ENCODE data around the gene KRT37. TPM values are rescaled to one million over a fixed set of nuclear protein-coding genes. Genes with fewer than 3 reads are reported as not detected.

KRT37 gene
- total RNA-seq, 1 experiment from 2014 or later, result not detected

DNA sequence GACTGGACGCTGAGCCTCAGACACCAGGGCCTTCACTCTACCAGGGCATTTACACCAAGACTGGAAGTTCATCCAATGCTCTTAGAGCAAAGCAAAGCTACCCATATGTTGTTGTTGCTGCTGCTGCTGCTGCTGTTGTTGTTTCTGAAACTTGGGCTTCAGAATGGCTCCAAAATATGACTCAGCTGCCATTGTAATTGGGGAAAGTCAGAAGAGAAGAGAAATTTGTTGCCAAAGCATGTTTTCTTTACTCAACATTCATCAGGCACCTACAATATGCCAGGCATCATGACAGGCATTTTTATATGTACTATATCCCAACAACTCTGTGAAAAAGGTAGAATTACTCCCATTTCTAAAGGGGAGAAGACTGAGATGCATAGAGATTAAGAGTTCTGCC lies 30.9 kb upstream of the KRT37 start:
- Histone ChIP-seq H4K91ac (ENCODE audit: insufficient read length, low read depth, low read length) (no peak overlapping the region), H3K79me2 (ENCODE audit: insufficient read depth, low read length) (no peaks in the 10 kb centered on the region), H3T11ph (ENCODE audit: low read length) (no peak overlapping the region), H3K4me1 (ENCODE audit: insufficient read depth, low read length) (no peaks in the 10 kb centered on the region), H3K27ac (ENCODE audit: insufficient read length, low read depth, low read length) (no peak overlapping the region), H3K56ac (ENCODE audit: insufficient read length, low read depth, low read length) (no peak overlapping the region), H3K4me2 (ENCODE audit: insufficient read depth, insufficient read length, low read length) (no peak overlapping the region), H3K14ac (ENCODE audit: insufficient read depth, low read length) (no peak overlapping the region), H3K9ac (ENCODE audit: extremely low read depth, insufficient read length, low read length) (no peak overlapping the region), H2BK20ac (ENCODE audit: low read depth, low read length, poor library complexity, severe bottlenecking) (no peak overlapping the region), H3K18ac (ENCODE audit: insufficient read length, low read depth, low read length) (no peak overlapping the region), H3K9me3 (ENCODE audit: control insufficient read depth, low read depth, low read length) (peaks cover 12% of the 10 kb centered on the region), H3K23me2 (ENCODE audit: insufficient read length, low read depth, low read length, poor library complexity, severe bottlenecking) (no peaks in the 10 kb centered on the region), H2BK12ac (ENCODE audit: insufficient read length, low read depth, low read length) (no peak overlapping the region), H2BK120ac (ENCODE audit: low read depth, low read length, poor library complexity, severe bottlenecking) (no peak overlapping the region), H3K27me3 (ENCODE audit: insufficient read depth, low read length) (no peaks in the 10 kb centered on the region), H3K23ac (ENCODE audit: insufficient read length, low read depth, low read length) (no peak overlapping the region), H2AFZ (ENCODE audit: low read length) (no peak overlapping the region), H2BK15ac (ENCODE audit: low read depth, low read length) (no peak overlapping the region), H2BK5ac (ENCODE audit: insufficient read length, low read length) (no peak overlapping the region), H4K8ac (replicated peaks; ENCODE audit: insufficient read length, low read depth, low read length) (no peak overlapping the region), H2AK5ac (ENCODE audit: insufficient read length, low read length) (no peak overlapping the region), H3K79me1 (ENCODE audit: insufficient read depth, low read depth, low read length, poor library complexity, severe bottlenecking) (no peaks in the 10 kb centered on the region), H4K5ac (ENCODE audit: insufficient read length, low read depth, low read length) (no peak overlapping the region), H4K20me1 (ENCODE audit: control insufficient read depth, insufficient read depth, insufficient read length) (no peaks in the 10 kb centered on the region), H3K4ac (ENCODE audit: low read depth, low read length) (no peak overlapping the region)
- TF ChIP-seq, protein P1, sequence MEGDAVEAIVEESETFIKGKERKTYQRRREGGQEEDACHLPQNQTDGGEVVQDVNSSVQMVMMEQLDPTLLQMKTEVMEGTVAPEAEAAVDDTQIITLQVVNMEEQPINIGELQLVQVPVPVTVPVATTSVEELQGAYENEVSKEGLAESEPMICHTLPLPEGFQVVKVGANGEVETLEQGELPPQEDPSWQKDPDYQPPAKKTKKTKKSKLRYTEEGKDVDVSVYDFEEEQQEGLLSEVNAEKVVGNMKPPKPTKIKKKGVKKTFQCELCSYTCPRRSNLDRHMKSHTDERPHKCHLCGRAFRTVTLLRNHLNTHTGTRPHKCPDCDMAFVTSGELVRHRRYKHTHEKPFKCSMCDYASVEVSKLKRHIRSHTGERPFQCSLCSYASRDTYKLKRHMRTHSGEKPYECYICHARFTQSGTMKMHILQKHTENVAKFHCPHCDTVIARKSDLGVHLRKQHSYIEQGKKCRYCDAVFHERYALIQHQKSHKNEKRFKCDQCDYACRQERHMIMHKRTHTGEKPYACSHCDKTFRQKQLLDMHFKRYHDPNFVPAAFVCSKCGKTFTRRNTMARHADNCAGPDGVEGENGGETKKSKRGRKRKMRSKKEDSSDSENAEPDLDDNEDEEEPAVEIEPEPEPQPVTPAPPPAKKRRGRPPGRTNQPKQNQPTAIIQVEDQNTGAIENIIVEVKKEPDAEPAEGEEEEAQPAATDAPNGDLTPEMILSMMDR (conservative IDR thresholded peaks at IDR 0.05), result no peak
- Mint-ChIP-seq H3K9me3 (peaks cover 3 to 13% of the 10 kb centered on the region in 2 experiments), H3K4me1 (no peaks in the 10 kb centered on the region), H3K4me3 (no peak overlapping the region), H3K27ac (no peak overlapping the region), H3K36me3 (ENCODE audit: insufficient read depth in 1 of 3, low read depth in 3 of 3) (no peaks in the 10 kb centered on the region; a peak in 4 of 7 replicates), H3K27me3 (ENCODE audit: low read depth) (peaks cover 12% of the 10 kb centered on the region)
- no peak for DNase-seq
- WGBS (ENCODE audit: extremely low coverage, insufficient read length, low lambda C conversion rate), result no CpG with 5 or more reads among the region's 1 CpG
